Activated CD8-positive, alpha-beta memory T cell treated with anti-CD3 and anti-CD28 coated beads, Interleukin-2, amount 50 U/mL, for 1 hour (primary cell): ENCODE data around the gene PTPRG.
"Not testable (repeated sequence)": the region's sequence is repeated elsewhere in the genome, so short reads cannot be mapped to it uniquely, and the experiment has no call there.

Source experiments
- DNase-seq: peaks from one replicate; pipeline ENCODE4 v3.0.0-alpha.2; 2020; ENCODE audit errors: extremely low read depth

Gene PTPRG

GRCh38 chr3:61796911-61797310, 235.5 kb downstream of the PTPRG start:
- DNase-seq, result no peak

GRCh38 chr3:61802772-61803171, 241.4 kb downstream of the PTPRG start:
- no peak for DNase-seq

- no peak for DNase-seq
These were observed 242.6 kb downstream of the PTPRG start for GRCh38 chr3:61803983-61804382.

- no peak for DNase-seq
These were observed 243.4 kb downstream of the PTPRG start for GRCh38 chr3:61804782-61805181.

GRCh38 chr3:61805510-61806080, 244.2 kb downstream of the PTPRG start:
- DNase-seq, result no peak

GRCh38 chr3:61806810-61807209, 245.4 kb downstream of the PTPRG start:
- DNase-seq, result no peak

GRCh38 chr3:61807865-61808276, 246.5 kb downstream of the PTPRG start:
- DNase-seq, result no peak

- DNase-seq, result no peak
These were observed 247.2 kb downstream of the PTPRG start for GRCh38 chr3:61808526-61808925.

GRCh38 chr3:61808999-61809398, 247.6 kb downstream of the PTPRG start:
- no peak for DNase-seq

GRCh38 chr3:61809879-61810278, 248.5 kb downstream of the PTPRG start:
- no peak for DNase-seq

- DNase-seq, result no peak
These were observed 249.7 kb downstream of the PTPRG start for GRCh38 chr3:61810953-61811497.

GRCh38 chr3:61811652-61812051, 250.3 kb downstream of the PTPRG start:
- no peak for DNase-seq

- DNase-seq, result no peak
These were observed 250.7 kb downstream of the PTPRG start for GRCh38 chr3:61812085-61812484.

- no peak for DNase-seq
These were observed 251.1 kb downstream of the PTPRG start for GRCh38 chr3:61812517-61812916.

GRCh38 chr3:61813636-61814035, 252.3 kb downstream of the PTPRG start:
- DNase-seq, result no peak

- no peak for DNase-seq
These were observed 253.3 kb downstream of the PTPRG start for GRCh38 chr3:61814674-61815073.

- not testable (repeated sequence) for DNase-seq
These were observed 254.9 kb downstream of the PTPRG start for GRCh38 chr3:61816304-61816703.

GRCh38 chr3:61819861-61820260, 258.5 kb downstream of the PTPRG start:
- no peak for DNase-seq

- DNase-seq, result no peak
These were observed 259.1 kb downstream of the PTPRG start for GRCh38 chr3:61820306-61820992.

- DNase-seq, result no peak
These were observed 260.5 kb downstream of the PTPRG start for GRCh38 chr3:61821823-61822251.

- no peak for DNase-seq
These were observed 261.2 kb downstream of the PTPRG start for GRCh38 chr3:61822588-61822987.

GRCh38 chr3:61824553-61825135, 263.3 kb downstream of the PTPRG start:
- DNase-seq, result no peak

GRCh38 chr3:61826161-61826560, 264.8 kb downstream of the PTPRG start:
- no peak for DNase-seq
